ENCODE data around the gene ABLIM1. TPM values are rescaled to one million over a fixed set of nuclear protein-coding genes. Genes with fewer than 3 reads are reported as not detected.
A peak's percentile ranks its signal among the peaks of the same experiment; 100 is the strongest.

The ABLIM1 gene
- total and polyA plus RNA-seq, 2 of the 4 experiments (the other 2 are of a cell fraction), result 7.7 to 9.9 TPM

DNA sequence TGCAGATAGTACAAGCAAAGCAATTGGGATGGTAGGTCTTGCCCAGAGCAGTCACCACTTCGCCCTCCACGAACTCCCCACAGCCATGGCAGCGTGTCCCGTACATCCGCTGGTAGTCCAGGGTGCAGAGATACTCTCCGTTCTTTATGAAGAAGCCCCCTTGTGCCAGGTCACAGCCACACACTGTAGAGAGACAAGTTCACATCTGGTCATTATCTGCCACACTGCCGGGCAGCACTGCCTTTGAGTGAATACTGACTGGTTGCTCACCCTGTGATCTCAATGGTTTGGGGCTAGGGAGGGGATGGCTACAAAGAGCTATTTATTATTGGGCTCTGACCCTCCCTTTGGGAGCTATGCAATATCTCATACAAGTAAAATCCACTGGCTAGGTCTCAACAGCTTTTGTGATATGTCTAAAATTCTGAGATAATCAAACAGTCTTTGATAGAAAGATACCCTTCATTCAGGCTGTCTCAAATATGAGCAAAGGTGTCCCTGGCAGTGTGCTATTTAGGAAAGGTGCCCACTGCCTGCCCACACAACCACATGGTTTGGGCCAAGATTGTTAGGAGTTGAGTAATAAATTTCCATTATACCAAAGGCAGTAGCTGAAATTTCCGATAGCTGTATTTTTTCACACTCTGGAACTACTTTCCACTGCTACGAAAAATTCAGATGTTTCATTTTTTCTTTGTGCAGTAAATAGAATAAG is 82.5 kb downstream of the ABLIM1 start:
- no peak for ATAC-seq (ENCODE audit: low read depth)
- no peaks in the 10 kb centered on the region for H4K20me1 ChIP-seq (ENCODE audit: insufficient read depth, low read length)
- H3K27me3 ChIP-seq (ENCODE audit: control insufficient read depth, insufficient read depth, low read length), result no peaks in the 10 kb centered on the region
- no peak overlapping the region for H2AK9ac ChIP-seq (replicated peaks; ENCODE audit: low read depth, low read length, poor library complexity)
- no peak overlapping the region for H3K14ac ChIP-seq (replicated peaks; ENCODE audit: low read depth, low read length)
- no TSS peak for BruUV-seq (replicated peaks)
- in situ Hi-C loops (cut with MboI; ENCODE audit: low sequenced_read_pairs) (no loop called here), dilution Hi-C loops (cut with HindIII; ENCODE audit: low sequenced_read_pairs, unreplicated experiment) (no loop called here), intact Hi-C loops (cut with micrococcal nuclease) (no loop called here)
- H3K23ac ChIP-seq (ENCODE audit: low read depth, low read length), result no peak overlapping the region
- H3K9me3 ChIP-seq (ENCODE audit: control insufficient read depth, insufficient read depth, low read length), result no peaks in the 10 kb centered on the region
- H3K9ac ChIP-seq (ENCODE audit: low read depth, low read length), result no peak overlapping the region
- peaks cover 2% of the 10 kb centered on the region; the same call in 1 of the 2 replicates for H3K4me1 ChIP-seq (ENCODE audit: control insufficient read depth, insufficient read depth, low read length)
- H2AK5ac ChIP-seq (ENCODE audit: low read depth, low read length), result 0 out of 2 replicates have a peak overlapping the region, but pooled peaks have one; percentile 9
- no peak overlapping the region for H4K91ac ChIP-seq (ENCODE audit: insufficient read depth, low read depth, low read length)
- ChIA-PET POLR2A (ENCODE audit: unreplicated experiment) (no interaction called here), CTCF (interaction anchor here (1.3 kb wide), 1 partner anchor 14 kb away, joined by 3 read pairs; no protein-coding TSS in a partner anchor)
- no peak for DNase-seq
- H4K8ac ChIP-seq (ENCODE audit: low read depth in 2 of 2, low read length in 2 of 2), result no peak overlapping the region
- H3K9me1 ChIP-seq (ENCODE audit: insufficient read depth, low read length), result peaks cover 3% of the 10 kb centered on the region; the same call in 1 of the 2 replicates
- no peak overlapping the region for H3K4me2 ChIP-seq (ENCODE audit: low read depth, low read length)
- no peak overlapping the region for H2BK120ac ChIP-seq (ENCODE audit: low read depth, low read length)
- 89% methylated on average over 5 of the region's 9 CpGs; no CpG with 5 or more reads in 1 of the 2 experiments for WGBS, 2 experiments (ENCODE audit: extremely low coverage in 2 of 2, insufficient read length in 1 of 2)
- no peaks in the 10 kb centered on the region for H3K36me3 ChIP-seq (ENCODE audit: control insufficient read depth, insufficient read depth, low read length)
- no peak overlapping the region for H3K56ac ChIP-seq (ENCODE audit: extremely low read depth, insufficient read depth, low read length)
- TF ChIP-seq, protein P1, sequence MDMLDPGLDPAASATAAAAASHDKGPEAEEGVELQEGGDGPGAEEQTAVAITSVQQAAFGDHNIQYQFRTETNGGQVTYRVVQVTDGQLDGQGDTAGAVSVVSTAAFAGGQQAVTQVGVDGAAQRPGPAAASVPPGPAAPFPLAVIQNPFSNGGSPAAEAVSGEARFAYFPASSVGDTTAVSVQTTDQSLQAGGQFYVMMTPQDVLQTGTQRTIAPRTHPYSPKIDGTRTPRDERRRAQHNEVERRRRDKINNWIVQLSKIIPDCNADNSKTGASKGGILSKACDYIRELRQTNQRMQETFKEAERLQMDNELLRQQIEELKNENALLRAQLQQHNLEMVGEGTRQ (IDR thresholded peaks at IDR 0.05; ENCODE audit: low read depth, low read length), result no peak
- TF ChIP-seq POLR2A (IDR thresholded peaks at IDR 0.05; ENCODE audit: low read depth, low read length) (no peak), NFE2L2 (IDR thresholded peaks at IDR 0.05; ENCODE audit: low read depth, low read length) (no peak), BHLHE40 (IDR thresholded peaks at IDR 0.05; ENCODE audit: low read depth, low read length) (no peak), MAZ (IDR thresholded peaks at IDR 0.05; ENCODE audit: borderline replicate concordance, low read depth, low read length) (no peak), SMC3 (IDR thresholded peaks at IDR 0.05; ENCODE audit: low read depth, low read length) (no peak), RCOR1 (IDR thresholded peaks at IDR 0.05; ENCODE audit: insufficient replicate concordance, low read length) (no peak), FOS (IDR thresholded peaks at IDR 0.05; ENCODE audit: low read depth, low read length) (no peak), RFX5 (IDR thresholded peaks at IDR 0.05; ENCODE audit: low read depth, low read length) (no peak)
- TF ChIP-seq, protein P2, sequence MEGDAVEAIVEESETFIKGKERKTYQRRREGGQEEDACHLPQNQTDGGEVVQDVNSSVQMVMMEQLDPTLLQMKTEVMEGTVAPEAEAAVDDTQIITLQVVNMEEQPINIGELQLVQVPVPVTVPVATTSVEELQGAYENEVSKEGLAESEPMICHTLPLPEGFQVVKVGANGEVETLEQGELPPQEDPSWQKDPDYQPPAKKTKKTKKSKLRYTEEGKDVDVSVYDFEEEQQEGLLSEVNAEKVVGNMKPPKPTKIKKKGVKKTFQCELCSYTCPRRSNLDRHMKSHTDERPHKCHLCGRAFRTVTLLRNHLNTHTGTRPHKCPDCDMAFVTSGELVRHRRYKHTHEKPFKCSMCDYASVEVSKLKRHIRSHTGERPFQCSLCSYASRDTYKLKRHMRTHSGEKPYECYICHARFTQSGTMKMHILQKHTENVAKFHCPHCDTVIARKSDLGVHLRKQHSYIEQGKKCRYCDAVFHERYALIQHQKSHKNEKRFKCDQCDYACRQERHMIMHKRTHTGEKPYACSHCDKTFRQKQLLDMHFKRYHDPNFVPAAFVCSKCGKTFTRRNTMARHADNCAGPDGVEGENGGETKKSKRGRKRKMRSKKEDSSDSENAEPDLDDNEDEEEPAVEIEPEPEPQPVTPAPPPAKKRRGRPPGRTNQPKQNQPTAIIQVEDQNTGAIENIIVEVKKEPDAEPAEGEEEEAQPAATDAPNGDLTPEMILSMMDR (conservative IDR thresholded peaks at IDR 0.05; ENCODE audit: low read depth, low read length), result no peak
- peaks cover 0 to 4% of the 10 kb centered on the region in 2 experiments; a peak in 1 of 4 replicates for H3K79me1 ChIP-seq (ENCODE audit: low read depth in 1 of 2, low read length in 2 of 2)
- H3K18ac ChIP-seq (ENCODE audit: low read depth, low read length), result no peak overlapping the region
- no peak overlapping the region for H3K4me3 ChIP-seq (ENCODE audit: insufficient read depth, low read depth, low read length)
- H4K5ac ChIP-seq (ENCODE audit: low read depth, low read length), result no peak overlapping the region
- no peak overlapping the region for H3K27ac ChIP-seq (ENCODE audit: insufficient read depth, low read length)
- no peak overlapping the region for H2AFZ ChIP-seq (replicated peaks; ENCODE audit: low read length, poor library complexity)
- no peak overlapping the region for H2BK5ac ChIP-seq (ENCODE audit: low read depth, low read length, poor library complexity, severe bottlenecking)
- no peak overlapping the region for H3K4ac ChIP-seq (ENCODE audit: low read depth, low read length)
- H2BK20ac ChIP-seq (ENCODE audit: low read depth, low read length), result no peak overlapping the region
- no peak overlapping the region for H2BK15ac ChIP-seq (ENCODE audit: low read depth, low read length)

All from IMR-90 (cell line).